Uterine smooth muscle cell (primary cell): ENCODE measurements around the gene CIDEB. TPM values are rescaled to one million over a fixed set of nuclear protein-coding genes. Genes with fewer than 3 reads are reported as not detected.

Experiments
- total RNA-seq: library from RNA; depleted of rRNA; stranded (reverse); fragments of >200 nt; gene quantifications from 2 replicates; pipeline ENCODE4 v1.2.3, GENCODE V29; 2014

CIDEB gene
- 1.6 and 2.9 TPM in 2 replicates for total RNA-seq

GRCh38 chr14:24307575-24308341, at the start of gene CIDEB:
Gene CIDEB (minus strand): TSS chr14:24307977. CDS start chr14:24307858, 119 bp downstream.

GRCh38 chr14:24339284-24340151, 31.7 kb upstream of the CIDEB start, which contains the start of gene RIPK3:
Gene RIPK3 (minus strand): TSS chr14:24339991. CDS start chr14:24339826, 165 bp downstream.

GRCh38 chr14:24334431-24335291, 26.9 kb upstream of the CIDEB start, which contains the start of gene ADCY4:
Gene ADCY4 (minus strand): TSS chr14:24335071. CDS start chr14:24334652, 419 bp downstream.

GRCh38 chr14:24310646-24311604, 3.1 kb upstream of the CIDEB start, which contains the start of gene LTB4R:
Gene LTB4R (plus strand): TSS chr14:24311502. CDS start chr14:24315652, 4,150 bp downstream.

GRCh38 chr14:24309538-24310264, 1.9 kb upstream of the CIDEB start, which contains the start of gene LTB4R2:
Gene LTB4R2 (plus strand): TSS chr14:24310140. CDS start chr14:24310665, 525 bp downstream.

GRCh38 chr14:24299255-24300191, 8.3 kb downstream of the CIDEB start, which contains the start of the genes DHRS1 and NOP9:
Gene DHRS1 (minus strand): TSS chr14:24299780. CDS start chr14:24299106, 674 bp downstream.
Gene NOP9 (plus strand): TSS chr14:24299850. CDS start chr14:24299955, 105 bp downstream.

GRCh38 chr14:24271134-24271833, 36.5 kb downstream of the CIDEB start, which contains the start of gene RABGGTA:
Gene RABGGTA (minus strand): TSS chr14:24271597. CDS start chr14:24271115, 482 bp downstream.

GRCh38 chr14:24262821-24263733, 44.7 kb downstream of the CIDEB start, which contains the start of gene TGM1:
Gene TGM1 (minus strand): TSS chr14:24263177. CDS start chr14:24262352, 825 bp downstream.

Other genes starting within 250 kb of the CIDEB start
- not detected in 2 replicates for gene CPNE6, start 236.4 kb downstream of the CIDEB start, total RNA-seq
- gene PCK2, start 213.7 kb downstream of the CIDEB start, total RNA-seq, result 40.1 and 60.2 TPM in 2 replicates
- 56.0 and 64.2 TPM in 2 replicates for gene DCAF11, start 193.2 kb downstream of the CIDEB start, total RNA-seq
- 0.55 and 1.00 TPM in 2 replicates for gene NRL, start 193.0 kb downstream of the CIDEB start, total RNA-seq
- 0.37 TPM in 1 of 2 replicates, not detected in the other for gene FITM1, start 177.3 kb downstream of the CIDEB start, total RNA-seq
- 69.7 and 121 TPM in 2 replicates for gene PSME1, start 171.8 kb downstream of the CIDEB start, total RNA-seq
- gene EMC9, start 166.4 kb downstream of the CIDEB start, total RNA-seq, result 20.0 and 34.6 TPM in 2 replicates
- gene PSME2, start 161.4 kb downstream of the CIDEB start, total RNA-seq, result 111 and 120 TPM in 2 replicates
- 40.7 and 44.7 TPM in 2 replicates for gene RNF31, start 160.5 kb downstream of the CIDEB start, total RNA-seq
- 68.6 and 80.1 TPM in 2 replicates for gene IRF9, start 146.7 kb downstream of the CIDEB start, total RNA-seq
- 0.87 and 1.1 TPM in 2 replicates for gene REC8, start 135.9 kb downstream of the CIDEB start, total RNA-seq
- gene IPO4, start 119.2 kb downstream of the CIDEB start, total RNA-seq, result 47.9 and 71.6 TPM in 2 replicates
- gene TM9SF1, start 112.5 kb downstream of the CIDEB start, total RNA-seq, result 74.9 and 79.5 TPM in 2 replicates
- 0.11 TPM in 1 of 2 replicates, not detected in the other for gene TSSK4, start 102.3 kb downstream of the CIDEB start, total RNA-seq
- 32.7 and 38.6 TPM in 2 replicates for gene CHMP4A, start 94.5 kb downstream of the CIDEB start, total RNA-seq
- 18.9 and 23.2 TPM in 2 replicates for gene MDP1, start 91.9 kb downstream of the CIDEB start, total RNA-seq
- gene NEDD8, start 75.6 kb downstream of the CIDEB start, total RNA-seq, result 163 and 222 TPM in 2 replicates
- 57.1 and 69.0 TPM in 2 replicates for gene GMPR2, start 75.0 kb downstream of the CIDEB start, total RNA-seq
- 59.9 and 69.5 TPM in 2 replicates for gene TINF2, start 65.4 kb downstream of the CIDEB start, total RNA-seq
- gene TGM1, start 44.8 kb downstream of the CIDEB start, total RNA-seq, result 0.25 and 0.55 TPM in 2 replicates
- 17.9 and 28.6 TPM in 2 replicates for gene RABGGTA, start 36.4 kb downstream of the CIDEB start, total RNA-seq
- gene DHRS1, start 8.2 kb downstream of the CIDEB start, total RNA-seq, result 13.3 and 19.2 TPM in 2 replicates
- 22.6 and 29.0 TPM in 2 replicates for gene NOP9, start 8.1 kb downstream of the CIDEB start, total RNA-seq
- 3.7 and 3.8 TPM in 2 replicates for gene LTB4R2, start 2.2 kb upstream of the CIDEB start, total RNA-seq
- gene LTB4R, start 3.5 kb upstream of the CIDEB start, total RNA-seq, result 1.2 and 1.5 TPM in 2 replicates
- 5.1 and 8.1 TPM in 2 replicates for gene ADCY4, start 27.1 kb upstream of the CIDEB start, total RNA-seq
- 0.50 and 1.00 TPM in 2 replicates for gene RIPK3, start 32.0 kb upstream of the CIDEB start, total RNA-seq
- 62.5 and 76.2 TPM in 2 replicates for gene NFATC4, start 60.2 kb upstream of the CIDEB start, total RNA-seq
- gene NYNRIN, start 91.0 kb upstream of the CIDEB start, total RNA-seq, result 9.1 and 13.2 TPM in 2 replicates
- gene CBLN3, start 121.7 kb upstream of the CIDEB start, total RNA-seq, result 1.5 and 5.5 TPM in 2 replicates
- 60.5 and 61.6 TPM in 2 replicates for gene KHNYN, start 122.0 kb upstream of the CIDEB start, total RNA-seq
- 11.6 and 12.9 TPM in 2 replicates for gene SDR39U1, start 134.8 kb upstream of the CIDEB start, total RNA-seq
- not detected in 2 replicates for gene CMA1, start 200.3 kb upstream of the CIDEB start, total RNA-seq